Measurements from ENCODE around the gene FREM3.

DNA sequence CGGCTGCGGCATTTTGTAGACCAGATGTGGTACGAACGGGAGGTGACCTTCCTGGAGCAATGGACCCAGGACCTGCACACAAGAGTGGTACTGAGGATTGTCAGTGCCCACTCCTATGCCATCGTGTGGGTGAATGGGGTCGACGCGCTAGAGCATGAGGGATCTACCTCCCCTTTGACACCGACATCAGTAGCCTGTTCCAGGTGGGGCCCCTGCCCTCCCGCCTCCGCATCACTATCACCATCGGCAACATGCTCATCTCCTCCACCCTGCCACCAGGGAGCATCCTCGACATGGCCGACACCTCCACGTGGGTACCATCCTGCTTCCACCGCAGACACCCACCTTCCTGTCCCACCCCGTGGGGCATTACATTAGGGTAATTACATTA, 140.7 kb downstream of the FREM3 start:
- TF ChIP-seq, protein P1, sequence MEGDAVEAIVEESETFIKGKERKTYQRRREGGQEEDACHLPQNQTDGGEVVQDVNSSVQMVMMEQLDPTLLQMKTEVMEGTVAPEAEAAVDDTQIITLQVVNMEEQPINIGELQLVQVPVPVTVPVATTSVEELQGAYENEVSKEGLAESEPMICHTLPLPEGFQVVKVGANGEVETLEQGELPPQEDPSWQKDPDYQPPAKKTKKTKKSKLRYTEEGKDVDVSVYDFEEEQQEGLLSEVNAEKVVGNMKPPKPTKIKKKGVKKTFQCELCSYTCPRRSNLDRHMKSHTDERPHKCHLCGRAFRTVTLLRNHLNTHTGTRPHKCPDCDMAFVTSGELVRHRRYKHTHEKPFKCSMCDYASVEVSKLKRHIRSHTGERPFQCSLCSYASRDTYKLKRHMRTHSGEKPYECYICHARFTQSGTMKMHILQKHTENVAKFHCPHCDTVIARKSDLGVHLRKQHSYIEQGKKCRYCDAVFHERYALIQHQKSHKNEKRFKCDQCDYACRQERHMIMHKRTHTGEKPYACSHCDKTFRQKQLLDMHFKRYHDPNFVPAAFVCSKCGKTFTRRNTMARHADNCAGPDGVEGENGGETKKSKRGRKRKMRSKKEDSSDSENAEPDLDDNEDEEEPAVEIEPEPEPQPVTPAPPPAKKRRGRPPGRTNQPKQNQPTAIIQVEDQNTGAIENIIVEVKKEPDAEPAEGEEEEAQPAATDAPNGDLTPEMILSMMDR (IDR thresholded peaks at IDR 0.05) = no peak
- TF ChIP-seq POLR2A (IDR thresholded peaks at IDR 0.05) = no peak
